Endothelial cell of umbilical vein (primary cell): ENCODE data around the gene PRSS33. TPM values are rescaled to one million over a fixed set of nuclear protein-coding genes. Genes with fewer than 3 reads are reported as not detected.
A peak's percentile ranks its signal among the peaks of the same experiment; 100 is the strongest.

Experiments used
- BruUV-seq: library from RNA; stranded (reverse); fragments of 400-500 nt; replicated peaks from 2 replicates; lab custom pipeline; 2021; lab: Mats Ljungman, UMichigan
- CTCF ChIA-PET: fragments of 300-600, 350-600 bp; sonication (Branson Sonifier 250); formaldehyde crosslinking; loops from one replicate; lab custom pipeline; 2021; ENCODE audit warnings: antibody characterized with exemption, inconsistent platforms; lab: Charles Lee
- POLR2A ChIA-PET: fragments of 300-600, 350-600 bp; sonication (Branson Sonifier 250); formaldehyde crosslinking; loops from one replicate; lab custom pipeline; 2021; ENCODE audit warnings: antibody characterized with exemption, inconsistent platforms; lab: Charles Lee
- DNase-seq: peaks from one replicate; pipeline ENCODE4 v3.0.0-alpha.2; 2011; ENCODE audit warnings: low read depth, low spot score
- FAIRE-seq: peaks from 2 replicates; lab custom pipeline; 2011; peaks lifted over from hg19 to GRCh38; lab: Jason Lieb, UNC
- H2AFZ ChIP-seq: 2 replicates; pipeline ENCODE4 v1.6.0; 2012; ENCODE audit warnings: low read depth, low read length, control low read depth, inconsistent platforms
- H3K27ac ChIP-seq: 2 replicates; pipeline ENCODE4 v1.5.1; 2011; ENCODE audit warnings: low read depth, mild to moderate bottlenecking, control low read depth, low read length, moderate library complexity; ENCODE audit not compliant: insufficient read depth
- H3K27me3 ChIP-seq, 2 experiments: 2 replicates each; pipeline versions ENCODE4 v1.6.0 to v1.6.1; 2011; ENCODE audit warnings: low read length in 2 of 2, mixed read lengths in 1 of 2; ENCODE audit not compliant: control insufficient read depth in 2 of 2, insufficient read depth in 2 of 2
- H3K36me3 ChIP-seq, 2 experiments: 2 replicates in 1 of 2; 3 replicates in 1 of 2; pipeline ENCODE4 v1.5.1; 2011; ENCODE audit warnings: low read length in 2 of 2, mild to moderate bottlenecking in 1 of 2, moderate library complexity in 1 of 2; ENCODE audit not compliant: control insufficient read depth in 2 of 2, insufficient read depth in 2 of 2; ENCODE audit errors: extremely low read depth in 1 of 2
- H3K4me1 ChIP-seq: 3 replicates; pipeline ENCODE4 v1.5.1; 2011; ENCODE audit warnings: mild to moderate bottlenecking, low read length; ENCODE audit not compliant: control insufficient read depth, insufficient read depth; ENCODE audit errors: extremely low read depth
- H3K4me2 ChIP-seq: 2 replicates; pipeline ENCODE4 v1.6.1; 2011; ENCODE audit warnings: low read length, control low read depth, mixed read lengths; ENCODE audit not compliant: insufficient read depth
- H3K4me3 ChIP-seq, 3 experiments: fragments of 200-600 bp in 1 of 3; sonication (generic), shearing (Covaris generic) in 1 of 3; replicated peaks in 1 of 3; 2 replicates each; pipeline ENCODE4 v1.5.1; 2011 to 2016; ENCODE audit warnings: control low read depth in 3 of 3, low read length in 3 of 3, mild to moderate bottlenecking in 2 of 3, inconsistent platforms in 1 of 3, low read depth in 1 of 3, moderate library complexity in 1 of 3; ENCODE audit not compliant: insufficient read depth in 1 of 3
- H3K79me2 ChIP-seq: 2 replicates; pipeline ENCODE4 v1.6.0; 2012; ENCODE audit warnings: low read length, inconsistent platforms; ENCODE audit not compliant: control insufficient read depth, insufficient read depth
- H3K9ac ChIP-seq: replicated peaks from 2 replicates; pipeline ENCODE3; 2011; ENCODE audit warnings: low read length, control low read depth; ENCODE audit not compliant: insufficient read depth; ENCODE audit errors: extremely low read depth
- H3K9me1 ChIP-seq: replicated peaks from 3 replicates; pipeline ENCODE4 v1.6.0; 2011; ENCODE audit warnings: mild to moderate bottlenecking, low read length; ENCODE audit not compliant: control insufficient read depth, insufficient read depth; ENCODE audit errors: extremely low read depth
- H3K9me3 ChIP-seq: replicated peaks from 2 replicates; pipeline ENCODE4 v1.5.1; 2012; ENCODE audit warnings: low read length, inconsistent platforms; ENCODE audit not compliant: control insufficient read depth, insufficient read depth
- H4K20me1 ChIP-seq: replicated peaks from 2 replicates; pipeline ENCODE3; 2011; ENCODE audit warnings: mild to moderate bottlenecking, low read length; ENCODE audit not compliant: control insufficient read depth, insufficient read depth; ENCODE audit errors: extremely low read depth
- EZH2 ChIP-seq: IDR thresholded peaks from 2 replicates; pipeline ENCODE4 v1.6.1; 2012; ENCODE audit warnings: borderline replicate concordance, low read depth, mild to moderate bottlenecking, moderate library complexity, low read length, inconsistent platforms; ENCODE audit not compliant: severe bottlenecking
- FOS ChIP-seq: IDR thresholded peaks from 2 replicates; pipeline ENCODE4 v1.6.1; 2011; ENCODE audit warnings: mild to moderate bottlenecking, low read length, moderate library complexity, borderline replicate concordance; ENCODE audit not compliant: insufficient read depth
- GATA2 ChIP-seq: IDR thresholded peaks from 2 replicates; pipeline ENCODE4 v1.7.0; 2011; ENCODE audit warnings: low read depth, mild to moderate bottlenecking, moderate library complexity, mixed read lengths, low read length; ENCODE audit not compliant: insufficient read length, insufficient read depth
- JUN ChIP-seq: IDR thresholded peaks from 2 replicates; pipeline ENCODE4 v1.6.1; 2011; ENCODE audit warnings: borderline replicate concordance, low read depth; ENCODE audit not compliant: insufficient read length, insufficient read depth
- MYC ChIP-seq: IDR thresholded peaks from one replicate; pipeline ENCODE4 v1.6.1; 2011; ENCODE audit warnings: mild to moderate bottlenecking, low read depth, low read length
- POLR2A ChIP-seq: IDR thresholded peaks from 2 replicates; pipeline ENCODE4 v1.6.1; 2012; ENCODE audit warnings: low read depth, mild to moderate bottlenecking, control low read depth, low read length
- POLR2AphosphoS5 ChIP-seq: IDR thresholded peaks from 2 replicates; pipeline ENCODE4 v1.6.1; 2012; ENCODE audit warnings: low read depth, mild to moderate bottlenecking, control low read depth, low read length, moderate library complexity; ENCODE audit not compliant: insufficient read depth
- dilution Hi-C: fragments of 300-500 bp; cut with MboI; formaldehyde crosslinking; loops from one replicate; pipeline ENCODE4 v1.15.0; 2019; ENCODE audit warnings: low sequenced_read_pairs; ENCODE audit not compliant: extremely low pct_ligation_motif_present
- intact Hi-C: fragments of 100-400 bp; cut with micrococcal nuclease; formaldehyde crosslinking; loops from one replicate; pipeline ENCODE4 v1.10.0; 2022
- polyA plus RNA-seq, 4 experiments: library from polyadenylated mRNA; depleted of rRNA in 3 of 4; stranded (reverse) in 3 of 4; unstranded in 1 of 4; fragments of >200 nt; gene quantifications; 2 replicates each; pipeline versions ENCODE4 v1.2.1 to v1.2.3, GENCODE V29; 2011 to 2012; ENCODE audit warnings: missing spikeins in 1 of 4
- total RNA-seq: library from RNA; stranded (reverse); gene quantifications from 2 replicates; pipeline ENCODE4 v1.2.3, GENCODE V29; 2021
- TF ChIP-seq, protein P1 (sequence below), 2 donors: IDR thresholded peaks; 1 replicate in 1 of 2; 2 replicates in 1 of 2; pipeline ENCODE4 v1.5.1; 2011; ENCODE audit warnings: low read length in 2 of 2, mild to moderate bottlenecking in 2 of 2, moderate library complexity in 2 of 2, control low read depth in 1 of 2, inconsistent platforms in 1 of 2, low read depth in 1 of 2; ENCODE audit not compliant: insufficient read depth in 1 of 2; ENCODE audit errors: extremely low read depth in 1 of 2
- TF ChIP-seq, protein P2 (sequence below): IDR thresholded peaks from 2 replicates; pipeline ENCODE4 v1.6.1; 2011; ENCODE audit not compliant: insufficient read depth, insufficient read length

Gene PRSS33
- total and polyA plus RNA-seq, 2 donors (not counting 3 experiments of a cell fraction or from before 2014, with no cell fraction given) = not detected

DNA sequence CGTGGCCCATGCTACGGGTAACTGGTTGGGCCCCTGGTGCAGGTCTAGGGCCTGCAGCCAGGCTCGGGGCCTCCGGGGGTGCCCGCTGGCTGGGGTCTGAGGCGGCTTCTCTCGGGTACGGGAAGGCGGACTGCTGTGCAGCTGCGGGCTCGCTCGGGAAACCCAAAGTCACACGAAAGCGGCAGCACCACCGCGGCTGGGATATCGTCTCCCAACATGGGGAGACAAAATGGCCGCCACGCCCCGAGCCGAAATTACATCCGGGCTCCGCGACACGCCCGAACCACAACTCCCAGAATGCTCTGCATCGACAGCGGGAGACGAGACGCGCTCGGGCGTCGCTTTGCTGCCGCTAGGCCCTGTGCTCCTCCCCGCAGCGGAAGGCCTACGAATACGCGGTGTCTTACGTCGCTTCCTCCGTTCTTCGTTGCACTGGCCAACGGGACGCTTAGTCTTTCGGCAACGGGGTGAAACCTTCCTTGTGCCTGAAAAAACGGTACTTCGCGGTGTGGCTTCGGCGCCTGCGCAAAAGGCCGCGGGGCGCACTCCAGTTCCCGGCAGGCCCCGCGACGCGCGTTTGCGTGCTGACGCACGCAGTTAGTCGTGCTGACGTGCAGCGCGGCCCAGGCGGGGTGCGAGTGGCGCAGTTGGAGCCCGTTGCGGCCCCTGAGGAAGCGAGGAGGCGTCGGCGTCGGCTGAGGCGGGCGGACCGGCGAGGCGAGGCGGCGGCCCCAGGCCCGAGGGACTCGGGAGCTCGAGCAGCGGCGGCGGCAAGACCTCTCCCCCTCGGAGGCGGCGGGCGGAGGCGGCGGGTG lies 35.1 kb downstream of the PRSS33 start, which contains the start of gene SRRM2:
TSS of gene SRRM2 (plus strand) at position 604 of the 815 bp plus-strand sequence. CDS start 3,727 bp downstream, outside the sequence.
- Histone ChIP-seq H3K36me3 (peaks cover 2 to 3% of the 10 kb centered on the region in 2 experiments), H3K79me2 (peaks cover 44% of the 10 kb centered on the region), H2AFZ (peak within 1 kb of the TSS; percentile 36), H3K4me2 (peak within 1 kb of the TSS; percentile 98), H3K4me1 (peaks cover 26% of the 10 kb centered on the region), H3K9me1 (no peaks in the 10 kb centered on the region), H3K4me3 (peak within 1 kb of the TSS; percentile 91 to 96 (median 93)), H3K27me3 (no peaks in the 10 kb centered on the region), H4K20me1 (peaks cover 23% of the 10 kb centered on the region), H3K9ac (peak within 1 kb of the TSS; percentile 69), H3K27ac (peak within 1 kb of the TSS; percentile 65), H3K9me3 (no peaks in the 10 kb centered on the region)
- BruUV-seq = no TSS peak
- DNase-seq = peak; percentile 98
- TF ChIP-seq POLR2AphosphoS5 (peak; percentile 94), POLR2A (peak; percentile 81), EZH2 (no peak), JUN (no peak), FOS (no peak), GATA2 (no peak), MYC (peak; percentile 75)
- TF ChIP-seq, protein P1, sequence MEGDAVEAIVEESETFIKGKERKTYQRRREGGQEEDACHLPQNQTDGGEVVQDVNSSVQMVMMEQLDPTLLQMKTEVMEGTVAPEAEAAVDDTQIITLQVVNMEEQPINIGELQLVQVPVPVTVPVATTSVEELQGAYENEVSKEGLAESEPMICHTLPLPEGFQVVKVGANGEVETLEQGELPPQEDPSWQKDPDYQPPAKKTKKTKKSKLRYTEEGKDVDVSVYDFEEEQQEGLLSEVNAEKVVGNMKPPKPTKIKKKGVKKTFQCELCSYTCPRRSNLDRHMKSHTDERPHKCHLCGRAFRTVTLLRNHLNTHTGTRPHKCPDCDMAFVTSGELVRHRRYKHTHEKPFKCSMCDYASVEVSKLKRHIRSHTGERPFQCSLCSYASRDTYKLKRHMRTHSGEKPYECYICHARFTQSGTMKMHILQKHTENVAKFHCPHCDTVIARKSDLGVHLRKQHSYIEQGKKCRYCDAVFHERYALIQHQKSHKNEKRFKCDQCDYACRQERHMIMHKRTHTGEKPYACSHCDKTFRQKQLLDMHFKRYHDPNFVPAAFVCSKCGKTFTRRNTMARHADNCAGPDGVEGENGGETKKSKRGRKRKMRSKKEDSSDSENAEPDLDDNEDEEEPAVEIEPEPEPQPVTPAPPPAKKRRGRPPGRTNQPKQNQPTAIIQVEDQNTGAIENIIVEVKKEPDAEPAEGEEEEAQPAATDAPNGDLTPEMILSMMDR (IDR thresholded peaks at IDR 0.05; ENCODE audit: extremely low read depth in 1 of 2, insufficient read depth in 1 of 2, low read depth in 1 of 2, low read length in 2 of 2) = no peak
- TF ChIP-seq, protein P2, sequence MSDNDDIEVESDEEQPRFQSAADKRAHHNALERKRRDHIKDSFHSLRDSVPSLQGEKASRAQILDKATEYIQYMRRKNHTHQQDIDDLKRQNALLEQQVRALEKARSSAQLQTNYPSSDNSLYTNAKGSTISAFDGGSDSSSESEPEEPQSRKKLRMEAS = peak; percentile 40
- intact Hi-C loops = loop anchor here (1.0 to 5.0 kb wide), 4 partner anchors 25 to 750 kb away; partner anchors contain the start of genes CLUAP1, ELOB and KCTD5
- ChIA-PET POLR2A (interaction anchor here (0.5 to 1.0 kb wide), 3 partner anchors 70 to 272 kb away, joined by 3 to 7 read pairs (median 4); partner anchors contain the start of gene KCTD5), CTCF (interaction anchor here (0.6 to 1.3 kb wide), 2 partner anchors 20 to 136 kb away, joined by 3 read pairs; no protein-coding TSS in a partner anchor)
- FAIRE-seq = peak; percentile 96
- dilution Hi-C loops = no loop called here
